Testis (tissue), 2 donors: ENCODE data around the gene SLC10A6.

ENCODE experiments used
- CTCF ChIP-seq, 3 experiments: fragments of 450-650 bp in 2 of 3; fragments of 200-600 bp in 1 of 3; sonication (generic) in 1 of 3; IDR thresholded peaks; one replicate each; pipeline ENCODE4 v1.5.1; 2016 to 2019; ENCODE audit warnings: antibody characterized with exemption in 3 of 3, mild to moderate bottlenecking in 2 of 3, moderate library complexity in 1 of 3
- POLR2A ChIP-seq: fragments of 450-650 bp; IDR thresholded peaks from one replicate; pipeline ENCODE4 v1.6.1; 2017; ENCODE audit warnings: antibody characterized with exemption, mild to moderate bottlenecking, moderate library complexity

DNA sequence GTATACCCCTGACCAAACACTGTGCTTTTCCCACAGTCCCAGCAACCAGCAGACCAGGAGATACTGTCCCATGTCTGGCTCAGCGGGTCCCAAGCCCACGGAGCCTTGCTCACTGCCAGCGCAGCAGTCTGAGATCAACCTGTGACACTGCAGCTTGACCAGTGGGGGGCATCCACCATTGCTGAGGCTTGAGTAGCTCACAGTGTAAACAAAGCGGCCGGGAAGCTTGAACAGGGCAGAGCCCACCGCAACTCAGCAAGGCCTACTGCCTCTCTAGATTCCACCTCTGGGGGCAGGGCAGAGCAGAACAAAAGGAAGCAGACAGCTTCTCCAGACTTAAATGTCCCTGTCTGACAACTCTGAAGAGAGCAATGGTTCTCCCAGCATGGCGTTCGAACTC is 58.1 kb downstream of the SLC10A6 start:
- TF ChIP-seq CTCF (IDR thresholded peaks at IDR 0.05) (no peak), POLR2A (no peak)
